Activated naive CD8-positive, alpha-beta T cell treated with anti-CD3 and anti-CD28 coated beads, Interleukin-2, amount 50 U/mL, for 24 hours (primary cell): ENCODE results near the gene BCAN.

ENCODE experiments used
- ATAC-seq: fragments of 150-1000 bp; cut with Tn5 transposase; one replicate; pipeline ENCODE4 v1.10.0; 2021
- DNase-seq: peaks from one replicate; pipeline ENCODE4 v3.0.0; 2021
- H3K27ac Mint-ChIP-seq: one replicate; pipeline ENCODE4 v1.8.0; 2021; ENCODE audit warnings: mild to moderate bottlenecking, mixed read lengths
- H3K27me3 Mint-ChIP-seq: one replicate; pipeline ENCODE4 v1.8.0; 2021; ENCODE audit warnings: mixed read lengths
- H3K36me3 Mint-ChIP-seq: one replicate; pipeline ENCODE4 v1.8.0; 2021; ENCODE audit warnings: low read depth, mixed read lengths
- H3K4me1 Mint-ChIP-seq: one replicate; pipeline ENCODE4 v1.8.0; 2021; ENCODE audit warnings: mixed read lengths
- H3K4me3 Mint-ChIP-seq: one replicate; pipeline ENCODE4 v1.8.0; 2021; ENCODE audit warnings: mild to moderate bottlenecking, moderate library complexity, mixed read lengths
- H3K9me3 Mint-ChIP-seq: one replicate; pipeline ENCODE4 v1.8.0; 2021; ENCODE audit warnings: mixed read lengths

The BCAN gene, protein sequence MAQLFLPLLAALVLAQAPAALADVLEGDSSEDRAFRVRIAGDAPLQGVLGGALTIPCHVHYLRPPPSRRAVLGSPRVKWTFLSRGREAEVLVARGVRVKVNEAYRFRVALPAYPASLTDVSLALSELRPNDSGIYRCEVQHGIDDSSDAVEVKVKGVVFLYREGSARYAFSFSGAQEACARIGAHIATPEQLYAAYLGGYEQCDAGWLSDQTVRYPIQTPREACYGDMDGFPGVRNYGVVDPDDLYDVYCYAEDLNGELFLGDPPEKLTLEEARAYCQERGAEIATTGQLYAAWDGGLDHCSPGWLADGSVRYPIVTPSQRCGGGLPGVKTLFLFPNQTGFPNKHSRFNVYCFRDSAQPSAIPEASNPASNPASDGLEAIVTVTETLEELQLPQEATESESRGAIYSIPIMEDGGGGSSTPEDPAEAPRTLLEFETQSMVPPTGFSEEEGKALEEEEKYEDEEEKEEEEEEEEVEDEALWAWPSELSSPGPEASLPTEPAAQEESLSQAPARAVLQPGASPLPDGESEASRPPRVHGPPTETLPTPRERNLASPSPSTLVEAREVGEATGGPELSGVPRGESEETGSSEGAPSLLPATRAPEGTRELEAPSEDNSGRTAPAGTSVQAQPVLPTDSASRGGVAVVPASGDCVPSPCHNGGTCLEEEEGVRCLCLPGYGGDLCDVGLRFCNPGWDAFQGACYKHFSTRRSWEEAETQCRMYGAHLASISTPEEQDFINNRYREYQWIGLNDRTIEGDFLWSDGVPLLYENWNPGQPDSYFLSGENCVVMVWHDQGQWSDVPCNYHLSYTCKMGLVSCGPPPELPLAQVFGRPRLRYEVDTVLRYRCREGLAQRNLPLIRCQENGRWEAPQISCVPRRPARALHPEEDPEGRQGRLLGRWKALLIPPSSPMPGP

DNA sequence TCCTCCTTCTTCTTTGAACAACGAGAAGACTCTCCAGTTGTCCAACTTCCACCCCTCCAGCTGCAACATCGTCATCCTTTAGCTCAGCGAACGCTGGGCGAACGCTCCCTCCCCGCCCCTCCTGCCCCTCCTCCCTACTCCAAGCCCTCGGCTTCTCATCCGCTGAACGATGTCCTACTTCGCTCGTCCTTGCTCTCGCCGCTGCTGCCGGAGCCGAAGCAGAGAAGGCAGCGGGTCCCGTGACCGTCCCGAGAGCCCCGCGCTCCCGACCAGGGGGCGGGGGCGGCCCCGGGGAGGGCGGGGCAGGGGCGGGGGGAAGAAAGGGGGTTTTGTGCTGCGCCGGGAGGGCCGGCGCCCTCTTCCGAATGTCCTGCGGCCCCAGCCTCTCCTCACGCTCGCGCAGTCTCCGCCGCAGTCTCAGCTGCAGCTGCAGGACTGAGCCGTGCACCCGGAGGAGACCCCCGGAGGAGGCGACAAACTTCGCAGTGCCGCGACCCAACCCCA is at the start of gene BCAN:
Gene BCAN (plus strand): TSS at position 357 of the 504 bp plus-strand sequence. CDS start 3,938 bp downstream, outside the sequence.
- peaks cover 22% of the 10 kb centered on the region for H3K4me1 Mint-ChIP-seq
- ATAC-seq = no peak
- H3K36me3 Mint-ChIP-seq = no peaks in the 10 kb centered on the region
- no peak within 1 kb of the TSS for H3K27ac Mint-ChIP-seq
- DNase-seq = peak; percentile 23
- peaks cover 79% of the 10 kb centered on the region for H3K27me3 Mint-ChIP-seq
- peak within 1 kb of the TSS; percentile 35 for H3K4me3 Mint-ChIP-seq
- H3K9me3 Mint-ChIP-seq = no peaks in the 10 kb centered on the region

DNA sequence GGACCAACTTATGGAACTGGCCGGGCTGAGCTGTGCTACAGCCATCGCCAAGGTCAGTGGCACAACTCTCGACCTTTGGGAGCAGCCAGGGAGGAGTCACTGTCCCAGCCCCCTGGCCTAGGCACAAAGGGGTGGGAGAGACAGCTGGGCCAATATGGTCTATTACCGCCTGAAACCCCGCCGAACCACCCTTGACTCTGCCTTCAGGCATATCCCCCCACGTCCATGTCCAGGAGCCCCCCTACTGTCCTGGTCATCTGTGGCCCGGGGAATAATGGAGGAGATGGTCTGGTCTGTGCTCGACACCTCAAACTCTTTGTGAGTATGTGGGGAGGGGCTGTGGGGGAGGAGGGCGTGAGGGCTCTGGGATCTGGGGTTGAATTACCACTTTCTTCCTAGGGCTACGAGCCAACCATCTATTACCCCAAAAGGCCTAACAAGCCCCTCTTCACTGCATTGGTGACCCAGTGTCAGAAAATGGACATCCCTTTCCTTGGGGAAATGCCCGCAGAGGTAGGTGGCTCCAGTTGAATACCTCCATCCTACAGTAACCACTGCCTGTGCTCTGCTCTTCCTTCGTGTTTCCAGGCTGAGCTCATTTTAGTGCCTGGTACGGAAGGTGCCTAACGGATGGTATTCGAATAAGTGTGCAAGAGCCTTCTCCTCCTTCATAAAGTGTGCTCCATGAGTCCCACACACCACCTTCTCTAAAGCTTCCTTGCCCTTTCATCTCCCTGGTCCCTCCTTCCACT is 49.6 kb upstream of the BCAN start:
- H3K4me3 Mint-ChIP-seq = peak overlapping the region; percentile 83
- DNase-seq (no peak), ATAC-seq (no peak)
- H3K36me3 Mint-ChIP-seq = peaks cover 26% of the 10 kb centered on the region
- peaks cover 35% of the 10 kb centered on the region for H3K4me1 Mint-ChIP-seq
- no peaks in the 10 kb centered on the region for H3K9me3 Mint-ChIP-seq
- H3K27me3 Mint-ChIP-seq = no peaks in the 10 kb centered on the region
- H3K27ac Mint-ChIP-seq = peak overlapping the region; percentile 83

DNA sequence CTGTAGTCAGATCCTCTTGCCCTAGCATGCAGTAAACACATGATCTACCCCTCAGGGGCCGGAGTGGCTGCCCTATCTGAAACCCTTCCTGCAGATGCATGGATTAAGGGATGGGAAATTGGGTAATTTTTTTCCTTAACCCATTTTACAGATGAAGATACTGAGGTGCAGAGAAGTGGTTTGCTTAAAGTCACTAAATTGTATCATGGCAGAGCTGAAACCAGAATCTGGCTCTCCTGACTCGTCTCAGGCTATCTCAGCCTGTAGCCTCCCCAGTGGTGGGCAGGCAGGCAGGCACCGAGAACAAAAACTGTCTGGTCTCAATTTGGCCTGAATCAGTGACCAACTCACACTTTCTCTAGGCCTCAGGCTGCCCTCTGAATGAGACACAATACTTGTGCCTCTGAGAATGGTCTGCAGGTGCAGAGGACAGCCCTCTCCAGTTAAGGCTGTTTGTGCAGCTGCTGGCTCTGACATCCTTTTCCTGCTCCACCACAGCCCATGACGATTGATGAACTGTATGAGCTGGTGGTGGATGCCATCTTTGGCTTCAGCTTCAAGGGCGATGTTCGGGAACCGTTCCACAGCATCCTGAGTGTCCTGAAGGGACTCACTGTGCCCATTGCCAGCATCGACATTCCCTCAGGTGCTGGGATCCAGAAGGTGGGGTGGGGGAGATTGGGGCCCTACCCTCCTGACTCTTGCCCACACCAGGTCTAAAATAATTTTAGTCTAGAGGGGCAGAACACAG is 48.8 kb upstream of the BCAN start:
- Mint-ChIP-seq H3K27me3 (no peaks in the 10 kb centered on the region), H3K4me3 (peak overlapping the region; percentile 83), H3K4me1 (peaks cover 35% of the 10 kb centered on the region), H3K27ac (peak overlapping the region; percentile 83), H3K9me3 (no peaks in the 10 kb centered on the region), H3K36me3 (peaks cover 30% of the 10 kb centered on the region)
- no peak for DNase-seq
- ATAC-seq = no peak

DNA sequence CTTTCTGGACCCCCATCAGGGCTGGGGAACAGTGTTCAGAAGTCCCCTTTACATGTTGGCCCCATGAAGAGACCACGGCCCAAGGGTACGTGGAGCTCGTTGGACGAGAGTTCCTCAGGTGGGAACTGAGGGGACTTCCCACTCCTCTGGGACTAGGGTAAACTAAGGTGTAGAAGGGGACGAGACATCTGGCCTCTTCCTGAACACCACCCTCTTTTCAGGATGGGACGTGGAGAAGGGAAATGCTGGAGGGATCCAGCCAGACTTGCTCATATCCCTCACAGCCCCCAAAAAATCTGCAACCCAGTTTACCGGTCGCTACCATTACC is 48.3 kb upstream of the BCAN start:
- Mint-ChIP-seq H3K9me3 (no peaks in the 10 kb centered on the region), H3K36me3 (peaks cover 36% of the 10 kb centered on the region), H3K4me1 (peaks cover 40% of the 10 kb centered on the region), H3K27me3 (no peaks in the 10 kb centered on the region), H3K4me3 (no peak overlapping the region), H3K27ac (no peak overlapping the region)
- DNase-seq = no peak
- ATAC-seq = no peak

DNA sequence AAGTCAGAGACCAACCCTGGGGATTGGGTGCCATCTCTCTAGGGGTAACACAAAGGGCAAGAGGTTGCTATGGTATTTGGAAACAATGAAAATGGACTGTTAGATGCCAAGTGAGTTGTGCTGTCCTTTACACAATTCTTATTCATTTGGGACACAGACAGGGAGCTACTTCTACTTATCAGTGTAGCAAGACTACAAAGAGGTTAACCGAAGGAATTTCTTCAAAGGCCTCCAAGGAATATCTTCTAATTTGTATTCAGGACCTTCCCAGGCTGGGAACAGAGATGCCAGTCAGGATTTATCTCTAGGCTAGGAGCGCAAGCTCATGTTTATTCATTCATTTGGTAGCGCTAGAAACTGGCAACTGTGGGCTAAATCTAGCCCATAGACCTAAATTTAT is 47.7 kb upstream of the BCAN start:
- Mint-ChIP-seq H3K36me3 (peaks cover 41% of the 10 kb centered on the region), H3K4me1 (peaks cover 46% of the 10 kb centered on the region), H3K27me3 (no peaks in the 10 kb centered on the region), H3K4me3 (no peak overlapping the region), H3K9me3 (no peaks in the 10 kb centered on the region), H3K27ac (peak overlapping the region; percentile 25)
- DNase-seq = no peak
- ATAC-seq = no peak

DNA sequence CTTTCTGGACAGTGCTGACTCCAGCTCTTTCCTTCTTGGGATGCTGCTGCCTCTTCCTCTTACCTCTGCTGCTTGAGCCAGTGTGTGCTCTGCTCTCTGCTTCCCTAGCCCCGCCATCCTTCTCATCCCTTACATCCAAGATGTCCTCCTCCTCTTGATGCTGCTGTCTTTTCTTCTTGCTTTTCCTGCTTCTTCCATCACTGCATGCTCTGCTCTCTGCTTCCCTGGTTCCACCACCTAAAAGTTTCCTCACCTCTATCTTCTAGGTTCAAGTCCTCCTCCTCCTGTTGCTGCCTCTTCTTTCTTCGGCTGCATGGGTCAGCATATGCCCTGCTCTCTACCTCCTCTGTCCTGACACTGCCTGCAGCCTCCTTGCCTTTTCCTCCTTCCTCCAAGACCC is 46.9 kb upstream of the BCAN start:
- DNase-seq (no peak), ATAC-seq (no peak)
- Mint-ChIP-seq H3K27ac (peak overlapping the region; percentile 17), H3K27me3 (no peaks in the 10 kb centered on the region), H3K4me3 (no peak overlapping the region), H3K36me3 (peaks cover 46% of the 10 kb centered on the region), H3K4me1 (peaks cover 54% of the 10 kb centered on the region), H3K9me3 (no peaks in the 10 kb centered on the region)

DNA sequence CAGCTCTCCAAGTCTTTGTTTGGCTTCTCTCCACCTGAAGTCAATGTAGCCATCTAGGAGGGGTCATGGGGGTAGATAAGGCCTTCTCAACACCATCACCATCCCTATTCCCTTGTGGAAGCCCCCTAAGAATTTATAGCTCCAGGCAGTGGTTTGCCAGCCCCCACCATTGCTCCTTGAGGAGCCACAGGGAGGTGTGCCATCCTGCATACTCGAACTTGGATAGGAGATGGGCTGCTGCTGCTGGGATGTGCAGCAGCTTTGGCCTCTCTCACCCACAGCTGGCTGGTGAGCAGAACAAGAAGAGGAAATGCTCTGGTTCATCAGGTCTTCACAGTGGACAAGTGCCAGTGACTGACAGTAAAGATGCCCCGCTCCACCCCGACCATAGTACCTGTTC is 45.5 kb upstream of the BCAN start:
- Mint-ChIP-seq H3K36me3 (peaks cover 60% of the 10 kb centered on the region), H3K4me1 (peaks cover 52% of the 10 kb centered on the region), H3K9me3 (no peaks in the 10 kb centered on the region), H3K4me3 (no peak overlapping the region), H3K27me3 (no peaks in the 10 kb centered on the region), H3K27ac (peak overlapping the region; percentile 33)
- ATAC-seq = no peak
- DNase-seq = no peak

DNA sequence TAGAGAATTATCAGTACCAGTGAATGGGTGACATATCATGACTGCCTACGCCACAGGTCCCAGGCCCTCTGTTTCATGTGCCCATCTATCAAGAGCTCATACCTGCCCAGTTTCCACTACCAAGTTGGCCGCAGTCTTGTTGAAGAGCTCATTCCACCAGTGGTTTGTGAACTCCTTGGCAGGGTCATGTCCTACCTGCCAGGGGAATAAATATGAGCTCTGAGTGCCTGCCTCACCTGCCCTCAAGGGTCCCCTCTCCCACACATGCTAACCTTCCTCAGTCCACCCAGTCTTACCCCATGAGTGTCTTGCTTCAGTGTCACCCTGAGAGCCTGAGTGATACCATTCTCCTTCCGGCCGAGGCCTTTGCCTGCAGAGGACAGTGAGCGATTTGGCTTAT is 43.8 kb upstream of the BCAN start:
- H3K4me1 Mint-ChIP-seq = peaks cover 58% of the 10 kb centered on the region

DNA sequence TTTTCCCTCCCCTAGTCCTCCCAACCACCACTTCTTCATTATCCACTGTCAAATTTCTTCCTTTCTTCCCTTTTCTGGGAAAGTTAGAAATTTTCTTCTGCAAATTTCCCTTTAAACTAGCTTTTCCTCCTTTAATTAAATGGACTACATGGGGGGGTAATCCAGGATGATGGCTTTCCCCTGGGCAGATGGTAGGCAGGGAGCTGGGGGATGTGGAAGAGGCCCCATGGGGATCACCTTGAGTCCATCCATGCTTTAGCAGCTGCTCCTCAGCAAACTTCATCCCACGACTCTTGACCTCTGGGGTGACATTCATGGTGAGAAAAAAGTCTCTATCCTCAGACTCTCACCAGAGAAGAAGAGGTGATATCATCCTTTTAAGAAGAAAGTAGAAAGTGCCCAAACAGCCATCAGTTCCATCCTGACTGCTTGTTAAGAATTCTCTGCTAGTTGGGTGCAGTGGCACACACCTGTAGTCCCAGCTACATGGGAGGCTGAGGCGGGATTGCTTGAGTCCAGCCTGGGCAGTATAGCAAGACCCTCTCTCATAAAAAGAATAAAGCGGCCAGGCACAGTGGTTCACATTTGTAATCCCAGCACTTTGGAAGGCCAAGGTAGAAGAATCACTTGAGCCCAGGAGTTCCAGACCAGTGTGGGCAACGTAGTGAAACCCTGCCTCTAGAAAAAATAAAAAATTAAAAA is 43.0 kb upstream of the BCAN start:
- Mint-ChIP-seq H3K9me3 (no peaks in the 10 kb centered on the region), H3K27ac (peak overlapping the region; percentile 100), H3K27me3 (no peaks in the 10 kb centered on the region), H3K36me3 (peaks cover 57% of the 10 kb centered on the region), H3K4me3 (peak overlapping the region; percentile 100), H3K4me1 (peaks cover 54% of the 10 kb centered on the region)
- ATAC-seq (no peak), DNase-seq (no peak)

More for the DNA sequence above, 43.8 kb upstream of the BCAN start:
- ATAC-seq (no peak), DNase-seq (no peak)
- H3K9me3 Mint-ChIP-seq = no peaks in the 10 kb centered on the region
- no peaks in the 10 kb centered on the region for H3K27me3 Mint-ChIP-seq
- no peak overlapping the region for H3K4me3 Mint-ChIP-seq
- H3K36me3 Mint-ChIP-seq = peaks cover 58% of the 10 kb centered on the region
- H3K27ac Mint-ChIP-seq = peak overlapping the region; percentile 100

DNA sequence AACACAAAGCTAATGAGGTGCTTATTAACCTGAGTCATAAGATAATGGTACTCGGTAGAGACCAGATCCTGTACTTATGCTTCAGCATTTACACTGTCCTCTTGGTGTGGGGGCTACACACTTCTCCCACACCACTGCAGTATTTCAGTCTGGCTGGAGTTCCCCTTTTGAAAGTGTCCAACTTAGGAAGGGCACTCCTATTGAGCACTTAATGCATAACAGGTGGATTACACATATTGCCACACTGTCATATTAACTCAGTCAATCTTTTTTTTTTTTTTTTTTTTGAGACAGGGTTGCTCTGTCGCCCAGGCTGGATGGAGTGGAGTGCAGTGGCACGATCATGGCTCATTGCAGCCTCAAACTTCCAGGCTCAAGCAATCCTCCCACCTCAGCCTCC is 42.1 kb upstream of the BCAN start:
- H3K27me3 Mint-ChIP-seq = no peaks in the 10 kb centered on the region

DNA sequence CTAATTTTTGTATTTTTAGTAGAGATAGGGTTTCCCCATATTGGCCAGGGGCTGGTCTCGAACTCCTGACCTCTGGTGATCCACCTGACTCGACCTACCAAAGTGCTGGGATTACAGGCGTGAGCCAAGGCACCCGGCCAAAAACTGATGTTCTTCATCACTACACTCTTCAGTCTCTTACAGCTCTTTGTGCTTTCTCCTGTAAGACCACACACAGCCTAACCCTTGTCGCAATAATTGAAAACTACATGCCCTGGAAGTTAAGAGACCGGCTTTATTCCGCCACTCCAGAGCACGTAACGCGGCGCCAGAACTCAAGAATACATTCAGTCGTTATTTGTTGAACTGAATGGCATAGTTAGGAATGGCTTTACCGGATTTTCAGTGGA is 41.2 kb upstream of the BCAN start:
- H3K36me3 Mint-ChIP-seq = peaks cover 47% of the 10 kb centered on the region
- DNase-seq (peak; percentile 28), ATAC-seq (no peak)
- peak overlapping the region; percentile 100 for H3K4me3 Mint-ChIP-seq
- no peaks in the 10 kb centered on the region for H3K9me3 Mint-ChIP-seq
- peak overlapping the region; percentile 100 for H3K27ac Mint-ChIP-seq
- peaks cover 44% of the 10 kb centered on the region for H3K4me1 Mint-ChIP-seq
- H3K27me3 Mint-ChIP-seq = no peaks in the 10 kb centered on the region

More for the DNA sequence above, 42.1 kb upstream of the BCAN start:
- no peaks in the 10 kb centered on the region for H3K9me3 Mint-ChIP-seq
- H3K4me3 Mint-ChIP-seq = peak overlapping the region; percentile 100
- H3K4me1 Mint-ChIP-seq = peaks cover 50% of the 10 kb centered on the region
- peaks cover 54% of the 10 kb centered on the region for H3K36me3 Mint-ChIP-seq
- no peak for DNase-seq
- H3K27ac Mint-ChIP-seq = peak overlapping the region; percentile 100
- peak; percentile 78 for ATAC-seq

DNA sequence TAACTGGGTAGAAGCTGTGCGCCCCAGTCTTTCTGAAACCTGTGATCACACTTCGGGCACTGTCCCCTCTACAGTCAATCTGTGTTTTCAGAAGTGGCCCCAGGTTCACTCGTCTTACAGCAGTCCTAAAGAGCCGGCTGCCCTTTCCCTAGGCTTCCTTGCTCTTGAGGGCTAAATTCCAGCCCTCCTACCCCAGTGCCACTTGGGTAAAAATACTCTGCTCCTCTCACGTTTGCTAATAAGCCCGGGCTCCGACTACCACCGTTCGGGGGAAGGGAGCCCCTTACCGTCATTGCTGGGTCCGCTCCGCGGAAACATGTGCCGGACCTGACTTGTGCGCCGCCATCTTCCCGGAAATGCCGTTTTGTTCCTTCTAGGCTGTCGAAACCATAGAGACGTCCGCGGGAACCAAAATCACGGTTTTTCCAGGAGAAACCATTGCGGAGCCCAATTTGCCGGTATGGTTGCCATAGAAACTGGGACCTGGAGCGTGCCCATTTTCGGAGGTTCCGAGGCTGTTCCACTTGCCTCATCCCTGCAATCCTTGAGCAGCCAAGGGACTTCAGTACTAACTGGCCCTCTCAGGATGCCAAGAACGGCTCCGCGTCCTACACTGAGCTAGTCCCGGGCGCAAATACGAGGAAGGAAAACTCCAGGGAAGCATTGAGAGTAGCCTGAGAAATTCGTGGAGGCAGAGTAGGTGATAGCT is 40.6 kb upstream of the BCAN start, which contains the start of gene GPATCH4:
Gene GPATCH4 (minus strand): TSS at position 358 of the 709 bp plus-strand sequence.
- ATAC-seq (peak; percentile 67), DNase-seq (peak; percentile 80)
- peak within 1 kb of the TSS; percentile 100 for H3K27ac Mint-ChIP-seq
- no peaks in the 10 kb centered on the region for H3K9me3 Mint-ChIP-seq
- H3K36me3 Mint-ChIP-seq = peaks cover 43% of the 10 kb centered on the region
- H3K4me3 Mint-ChIP-seq = peak within 1 kb of the TSS; percentile 100
- no peaks in the 10 kb centered on the region for H3K27me3 Mint-ChIP-seq
- peaks cover 44% of the 10 kb centered on the region for H3K4me1 Mint-ChIP-seq

DNA sequence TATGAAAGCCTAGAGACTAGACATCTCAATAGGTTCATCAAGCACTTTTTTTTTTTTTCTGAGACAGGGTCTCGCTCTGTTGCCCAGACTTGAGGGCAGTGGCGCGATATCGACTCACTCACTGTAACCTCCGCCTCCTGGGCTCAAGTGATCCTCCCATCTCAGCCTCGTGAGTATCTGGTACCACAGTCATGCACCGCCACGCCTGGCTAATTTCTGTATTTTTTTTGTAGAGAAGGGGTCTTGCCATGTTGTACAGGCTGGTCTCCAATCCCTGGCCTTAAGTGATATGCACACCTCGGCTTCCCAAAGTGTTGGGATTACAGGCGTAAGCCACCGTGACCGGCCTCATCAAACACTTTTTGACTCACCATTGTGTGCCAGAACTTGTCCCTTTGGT is 40.0 kb upstream of the BCAN start:
- H3K27me3 Mint-ChIP-seq = peaks cover 2% of the 10 kb centered on the region
- H3K9me3 Mint-ChIP-seq = no peaks in the 10 kb centered on the region
- DNase-seq (peak; percentile 10), ATAC-seq (no peak)
- H3K4me3 Mint-ChIP-seq = peak overlapping the region; percentile 100
- H3K4me1 Mint-ChIP-seq = peaks cover 44% of the 10 kb centered on the region
- peaks cover 37% of the 10 kb centered on the region for H3K36me3 Mint-ChIP-seq
- H3K27ac Mint-ChIP-seq = peak overlapping the region; percentile 100
